Epithelial cell of alveolus of lung (primary cell): ENCODE results near the gene OR3A2. TPM values are rescaled to one million over a fixed set of nuclear protein-coding genes. Genes with fewer than 3 reads are reported as not detected.

Experiments used
- total RNA-seq: library from RNA; depleted of rRNA; stranded (reverse); fragments of >200 nt; gene quantifications from 2 replicates; pipeline ENCODE4 v1.2.1, GENCODE V29; 2015

The OR3A2 gene
- total RNA-seq = 0.13 TPM in 1 of 2 replicates, not detected in the other

GRCh38 chr17:3385869-3386816 lies at the start of gene OR3A2:
Gene OR3A2, minus strand, starts transcription at chr17:3386308.

GRCh38 chr17:3433741-3434140 lies 47.6 kb upstream of the OR3A2 start, which contains the start of gene OR1E2:
Gene OR1E2, minus strand, starts transcription at chr17:3433841. Its CDS starts 0 bp downstream, at chr17:3433841.

GRCh38 chr17:3411070-3411469 lies 25.0 kb upstream of the OR3A2 start, which contains the start of gene OR3A3:
Gene OR3A3, plus strand, starts transcription at chr17:3411370.

GRCh38 chr17:3398310-3398709 lies 12.2 kb upstream of the OR3A2 start, which contains the start of gene OR1E1:
Gene OR1E1, minus strand, starts transcription at chr17:3398410. Its CDS starts 0 bp downstream, at chr17:3398410.

GRCh38 chr17:3298260-3298659 lies 87.8 kb downstream of the OR3A2 start, which contains the start of gene OR3A1:
Gene OR3A1, minus strand, starts transcription at chr17:3298360. Its CDS starts 5,778 bp downstream, at chr17:3292582.

Other genes with a start within 250 kb of the OR3A2 start
- gene OR1A2, start 188.8 kb downstream of the OR3A2 start, total RNA-seq = not detected in 2 replicates
- not detected in 2 replicates for gene OR1A1, start 178.6 kb downstream of the OR3A2 start, total RNA-seq
- not detected in 2 replicates for gene OR3A1, start 87.9 kb downstream of the OR3A2 start, total RNA-seq
- gene OR1E1, start 12.1 kb upstream of the OR3A2 start, total RNA-seq = not detected in 2 replicates
- gene OR3A3, start 25.1 kb upstream of the OR3A2 start, total RNA-seq = not detected in 2 replicates
- not detected in 2 replicates for gene OR1E2, start 47.5 kb upstream of the OR3A2 start, total RNA-seq
- 0.52 TPM in 1 of 2 replicates, not detected in the other for gene SPATA22, start 85.5 kb upstream of the OR3A2 start, total RNA-seq
- 0.13 and 0.48 TPM in 2 replicates for gene ASPA, start 89.7 kb upstream of the OR3A2 start, total RNA-seq
- 0.08 and 0.13 TPM in 2 replicates for gene TRPV3, start 171.5 kb upstream of the OR3A2 start, total RNA-seq
- gene TRPV1, start 223.1 kb upstream of the OR3A2 start, total RNA-seq = 0.26 and 2.2 TPM in 2 replicates
- 15.1 and 16.4 TPM in 2 replicates for gene SHPK, start 249.9 kb upstream of the OR3A2 start, total RNA-seq